ENCODE measurements around the gene LIPI. TPM values are rescaled to one million over a fixed set of nuclear protein-coding genes. Genes with fewer than 3 reads are reported as not detected.

LIPI gene
- total RNA-seq, 1 experiment from 2014 or later = not detected

Other genes with a start within 250 kb of the LIPI start
- gene RBM11, start 5.2 kb upstream of the LIPI start, total RNA-seq (2022) = 0.81 and 1.7 TPM in 2 replicates
- gene HSPA13, start 172.2 kb upstream of the LIPI start, total RNA-seq (2022) = 31.9 and 36.6 TPM in 2 replicates